NCI-H526 (cell line): Measurements from ENCODE around the gene HTRA2.
"Not testable (repeated sequence)": the region's sequence is repeated elsewhere in the genome, so short reads cannot be mapped to it uniquely, and the experiment has no call there.

Source experiments
- DNase-seq, 2 experiments: peaks; one replicate each; lab custom pipeline; 2025; lab: John Stamatoyannopoulos, UW

HTRA2 gene

GRCh38 chr2:74561022-74561421 is 31.3 kb downstream of the HTRA2 start:
- not testable (repeated sequence) for DNase-seq

- no peak for DNase-seq
Observed at GRCh38 chr2:74562126-74562775, 32.5 kb downstream of the HTRA2 start.

DNA sequence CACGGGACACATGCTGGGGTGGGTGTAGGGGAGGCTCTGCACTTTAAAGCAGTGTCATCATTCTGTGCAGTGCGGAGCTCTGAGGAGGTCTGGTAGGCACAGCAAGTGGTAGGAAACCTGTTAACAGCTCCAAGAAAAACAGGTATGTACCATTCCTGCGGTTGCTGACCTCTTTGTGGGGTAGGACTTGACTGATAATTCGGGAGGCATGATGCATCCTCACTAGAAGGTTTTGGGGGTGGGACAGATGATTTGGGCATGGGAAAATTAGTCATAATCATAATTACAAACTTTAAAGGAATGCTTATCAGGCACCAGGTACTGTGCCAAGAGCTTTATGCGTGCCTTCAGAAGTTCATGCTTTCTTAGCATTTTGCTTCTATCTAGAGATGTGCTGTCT is 34.5 kb downstream of the HTRA2 start:
- DNase-seq, result no peak

DNA sequence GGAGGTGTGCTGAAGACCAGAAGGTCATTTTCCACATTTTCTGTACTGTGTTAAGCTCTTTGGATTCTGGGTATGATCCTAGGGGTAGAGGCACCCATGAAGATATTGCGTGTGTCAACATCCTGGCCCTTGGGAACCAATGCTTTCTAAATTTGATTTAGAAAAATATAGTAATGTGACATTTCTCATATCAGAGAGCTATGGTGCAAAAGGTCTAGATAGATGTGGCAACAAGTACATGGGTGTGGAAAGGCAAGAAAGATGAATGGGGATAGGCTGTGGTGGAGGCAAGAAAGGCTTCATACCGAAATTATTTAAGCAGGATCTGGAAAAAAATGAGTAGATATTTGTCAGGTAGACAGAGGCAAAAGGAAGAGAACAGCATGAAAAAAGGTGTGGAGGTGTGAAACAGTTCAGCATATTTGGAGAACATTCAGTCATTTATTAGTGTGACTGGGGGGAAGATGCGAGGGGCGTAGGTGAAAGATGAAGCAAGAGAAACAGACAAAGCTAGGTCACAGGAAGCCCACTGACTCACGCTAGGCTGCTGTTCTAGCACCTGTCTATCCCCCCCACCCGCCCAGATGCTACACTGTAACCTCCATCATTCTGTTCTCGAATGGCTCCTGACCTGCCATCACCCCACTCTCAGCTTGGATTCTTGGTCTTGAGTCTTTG is 36.5 kb downstream of the HTRA2 start:
- DNase-seq, result no peak

GRCh38 chr2:74566754-74567085 is 37.0 kb downstream of the HTRA2 start:
- no peak for DNase-seq

DNA sequence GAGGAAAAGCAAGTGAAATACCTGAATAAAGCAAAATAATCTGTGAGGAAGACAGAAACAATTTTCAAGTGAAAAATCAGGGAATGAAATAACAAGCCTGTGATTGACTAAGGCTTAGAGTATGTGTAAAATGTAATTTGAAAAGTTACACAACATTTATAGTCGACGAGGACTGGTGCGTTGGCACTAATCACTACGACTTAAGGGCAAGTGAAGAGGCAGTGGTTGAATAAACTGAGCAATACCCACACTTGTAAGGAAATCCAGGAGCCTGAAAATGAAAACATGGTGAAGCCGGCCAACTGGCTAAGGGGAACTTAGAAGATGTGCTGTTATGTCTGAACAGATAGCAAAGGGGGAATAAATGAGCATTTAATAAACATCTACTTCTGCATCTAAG is 38.1 kb downstream of the HTRA2 start:
- DNase-seq, result no peak

DNA sequence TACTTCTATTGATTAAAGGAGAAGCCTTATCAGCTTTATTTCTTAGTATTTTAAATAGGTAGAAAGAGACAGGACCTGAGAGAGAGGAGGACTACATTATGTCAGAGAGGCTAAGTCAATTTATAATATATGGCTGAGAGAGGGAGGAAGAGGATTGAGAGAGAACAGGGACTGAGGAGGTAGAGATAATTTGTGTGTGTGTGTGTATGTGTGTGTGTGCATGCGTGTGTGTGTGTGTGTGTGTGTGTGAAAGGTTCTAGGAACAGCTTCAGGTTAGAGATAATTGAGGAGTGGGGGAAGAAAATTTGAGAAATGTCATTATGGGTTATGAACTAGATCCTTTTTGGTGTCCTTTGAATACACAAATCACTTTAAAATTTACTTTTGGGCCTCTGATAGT is 40.0 kb downstream of the HTRA2 start:
- DNase-seq, result no peak

- no peak for DNase-seq
Observed at GRCh38 chr2:74571058-74571457, 41.3 kb downstream of the HTRA2 start.

GRCh38 chr2:74572178-74572925 is 42.6 kb downstream of the HTRA2 start:
- DNase-seq, result no peak

GRCh38 chr2:74573747-74574562 is 44.2 kb downstream of the HTRA2 start:
- DNase-seq, result no peak

DNA sequence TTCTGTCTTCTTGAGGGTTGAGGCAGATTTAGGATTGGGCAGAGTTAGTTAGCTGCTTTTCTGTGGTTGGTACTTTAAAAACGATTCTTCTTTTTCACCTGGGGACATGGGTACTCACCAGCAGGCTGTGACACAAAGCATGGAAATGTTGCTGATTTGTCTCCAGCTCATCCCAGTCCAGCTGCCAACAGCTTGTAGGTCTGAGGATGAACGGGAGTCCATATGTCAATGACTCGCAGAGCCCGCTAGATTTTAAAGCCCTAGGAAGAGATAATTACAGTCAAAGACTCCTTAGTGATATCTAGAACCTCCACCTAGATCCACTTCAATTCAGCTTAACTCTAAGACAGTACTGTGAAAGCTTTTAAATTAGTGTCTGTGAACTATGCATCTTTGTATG is 45.6 kb downstream of the HTRA2 start:
- DNase-seq, result no peak

DNA sequence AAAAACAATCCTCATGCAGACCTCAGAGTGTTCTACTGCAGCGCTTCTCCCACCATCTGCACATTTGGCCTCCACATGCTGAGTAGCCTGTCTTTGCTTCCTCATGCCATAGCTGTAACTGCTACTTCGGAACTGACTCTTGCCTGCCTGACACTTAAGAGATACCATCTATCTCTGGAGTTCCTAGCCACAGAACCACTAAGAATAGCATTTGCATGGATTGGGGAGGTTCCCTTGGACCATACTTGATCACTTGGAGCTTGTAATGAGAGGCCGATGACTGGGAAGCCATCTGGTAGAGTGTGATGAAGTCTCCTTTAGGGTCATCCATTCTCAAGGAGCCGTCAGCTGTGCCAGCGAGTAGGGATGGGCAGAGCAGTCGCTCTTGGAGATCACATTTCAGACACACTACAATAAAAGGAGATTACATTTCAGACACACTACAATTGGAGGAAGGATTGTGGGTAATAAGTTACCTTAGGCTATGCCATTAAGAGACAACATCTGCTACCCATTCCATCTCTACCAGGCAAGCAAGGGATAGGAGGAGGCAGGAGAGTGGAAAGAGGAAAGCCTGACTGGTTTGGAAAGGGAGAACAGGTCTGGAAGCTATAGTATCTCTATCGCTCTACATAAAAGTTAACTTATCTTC is 46.6 kb downstream of the HTRA2 start:
- no peak for DNase-seq

DNA sequence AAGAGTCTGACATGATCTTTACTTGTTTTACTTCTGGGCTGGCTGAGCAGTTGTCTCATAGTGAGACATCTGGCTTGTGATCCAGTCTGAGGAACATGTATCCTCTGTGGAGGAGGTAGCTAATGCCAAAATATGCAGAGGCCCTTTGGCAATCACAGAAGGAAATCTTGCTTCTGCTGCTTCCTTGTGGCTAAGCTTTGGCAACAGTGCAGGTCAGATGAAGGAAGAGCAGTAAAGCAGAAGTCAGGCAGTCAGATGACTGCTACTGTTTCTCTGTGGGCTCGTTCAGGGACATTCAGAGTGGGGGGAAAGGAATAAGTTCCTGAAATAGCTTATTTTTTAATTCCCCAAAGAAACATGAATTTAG is 47.1 kb downstream of the HTRA2 start:
- DNase-seq, result no peak

- no peak for DNase-seq
Observed at GRCh38 chr2:74577448-74577847, 47.7 kb downstream of the HTRA2 start.

GRCh38 chr2:74578408-74578807 is 48.7 kb downstream of the HTRA2 start:
- DNase-seq, result no peak

DNA sequence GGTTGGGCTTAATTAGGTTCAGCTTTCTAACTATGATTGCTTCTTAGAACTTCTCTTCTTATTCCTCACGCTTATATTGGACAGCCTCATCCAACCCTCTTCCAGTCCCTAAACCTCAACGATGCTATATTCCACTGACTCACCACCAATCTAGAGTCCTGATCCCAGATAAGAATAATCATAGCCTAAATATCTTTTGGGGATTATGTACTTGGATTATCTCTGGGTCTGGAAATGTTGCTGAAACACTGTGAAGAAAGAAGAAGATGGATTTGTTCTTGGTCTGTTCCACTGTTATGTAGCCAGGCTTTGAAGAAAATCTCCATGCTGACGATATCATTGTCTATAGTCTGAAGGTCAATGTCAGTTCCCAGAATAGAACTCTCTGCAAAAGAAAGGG is 51.7 kb downstream of the HTRA2 start:
- DNase-seq, result no peak

GRCh38 chr2:74582184-74582583 is 52.5 kb downstream of the HTRA2 start:
- DNase-seq, result no peak
